HG02884 (cell line): ENCODE data around the gene DHRS1.
A peak's percentile ranks its signal among the peaks of the same experiment; 100 is the strongest.
"Not testable (repeated sequence)": the region's sequence is repeated elsewhere in the genome, so short reads cannot be mapped to it uniquely, and the experiment has no call there.

ENCODE experiments used
- ATAC-seq: cut with Tn5 transposase; IDR thresholded peaks from one replicate; pipeline ENCODE4 v1.9.1; 2021; ENCODE audit warnings: mild to moderate bottlenecking, moderate library complexity; ENCODE audit not compliant: unreplicated experiment

DHRS1 gene

GRCh38 chr14:24252289-24253124 is 47.1 kb downstream of the DHRS1 start:
- ATAC-seq = no peak

GRCh38 chr14:24251880-24252288 is 47.7 kb downstream of the DHRS1 start:
- no peak for ATAC-seq

DNA sequence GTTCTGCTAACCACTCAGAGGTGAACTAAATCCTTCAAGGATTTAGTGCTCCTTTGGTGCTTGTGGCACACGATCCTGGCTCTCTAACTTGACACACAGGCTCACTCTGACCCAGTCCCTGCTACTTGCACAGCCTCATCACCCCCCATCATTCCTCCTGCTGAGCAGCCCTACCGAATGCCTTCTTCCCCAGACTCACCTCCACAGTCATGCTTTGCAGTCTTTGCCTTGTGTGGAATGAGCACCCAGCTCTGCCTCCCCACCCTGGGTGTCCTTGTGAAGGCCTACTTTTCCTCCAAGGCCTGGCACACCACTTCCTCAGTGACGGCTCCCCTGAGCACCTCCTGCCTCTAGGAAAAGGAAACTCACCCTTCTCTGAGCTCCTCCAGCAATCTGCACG is 49.2 kb downstream of the DHRS1 start:
- ATAC-seq = no peak

DNA sequence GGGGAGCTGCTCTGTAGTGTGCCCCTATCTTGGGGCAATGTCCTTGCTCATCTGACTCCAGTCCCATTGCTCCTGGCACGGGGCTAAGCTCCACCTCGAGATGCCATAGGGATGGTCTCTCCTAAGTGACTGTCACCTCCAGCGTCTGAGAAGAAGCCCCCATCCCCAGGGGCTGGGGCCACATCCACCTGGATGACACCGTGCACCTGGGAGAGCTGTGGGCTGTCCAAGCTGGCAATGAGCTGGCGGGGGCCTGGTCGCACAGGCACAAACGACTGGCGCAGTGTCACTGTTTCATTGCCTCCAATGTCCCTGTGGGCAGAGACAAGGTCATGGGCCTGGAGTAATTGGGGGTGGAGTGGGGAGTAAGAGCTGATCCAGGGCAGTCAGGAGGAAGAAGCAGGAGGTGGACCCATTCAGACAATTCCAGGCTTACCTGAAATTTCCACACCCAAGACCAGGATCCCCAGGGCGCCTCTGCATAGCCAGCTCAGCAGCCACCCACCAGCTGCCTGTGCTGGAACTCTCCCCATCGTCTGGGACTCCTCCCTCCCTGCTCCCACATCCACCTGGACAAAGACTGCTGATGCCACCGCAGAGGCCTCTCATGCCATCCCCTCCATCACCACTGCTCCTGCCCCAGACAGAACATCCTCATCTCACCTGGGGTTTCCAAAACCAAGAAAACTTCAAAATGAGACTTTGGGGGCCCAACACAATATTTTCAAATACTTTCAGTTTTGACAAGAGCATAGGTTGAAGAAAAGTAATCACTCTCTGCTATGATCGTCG is 50.2 kb downstream of the DHRS1 start:
- no peak for ATAC-seq

DNA sequence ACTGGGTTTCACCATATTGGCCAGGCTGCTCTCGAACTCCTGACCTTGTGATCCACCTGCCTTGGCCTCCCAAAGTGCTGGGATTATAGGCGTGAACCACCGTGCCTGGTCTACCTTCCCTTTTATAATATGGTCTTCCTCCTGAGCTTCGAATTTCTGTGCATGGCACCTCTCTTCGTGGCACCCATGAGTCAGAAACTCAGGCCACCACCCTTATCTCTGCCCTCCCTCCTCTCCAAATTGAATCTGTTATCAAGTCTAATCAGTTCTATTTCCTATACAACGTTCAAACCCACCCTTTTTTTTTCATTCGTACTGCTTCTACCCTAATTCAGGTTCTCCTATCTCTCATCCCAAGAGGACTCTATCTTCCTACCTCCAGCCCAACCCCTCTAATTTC is 52.2 kb downstream of the DHRS1 start:
- no peak for ATAC-seq

- ATAC-seq = no peak
Observed at GRCh38 chr14:24246765-24247212, 52.8 kb downstream of the DHRS1 start.

DNA sequence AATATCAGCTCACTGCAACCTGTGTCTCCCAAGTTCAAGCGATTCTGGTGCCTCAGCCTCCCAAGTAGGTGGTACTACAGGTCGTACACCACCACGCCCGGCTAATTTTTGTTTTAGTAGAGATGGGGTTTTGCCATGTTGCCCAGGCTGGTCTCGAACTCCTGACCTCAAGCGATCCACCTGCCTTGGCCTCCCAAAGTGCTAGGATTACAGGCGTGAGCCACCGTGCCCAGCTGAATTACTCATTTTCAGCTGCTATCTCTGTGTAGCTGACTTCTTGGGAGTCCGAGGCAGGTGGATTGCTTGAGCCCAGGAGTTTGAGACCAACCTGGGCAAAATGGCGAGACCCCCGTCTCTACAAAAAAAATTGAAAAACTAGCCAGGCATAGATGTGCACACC is 54.2 kb downstream of the DHRS1 start:
- ATAC-seq = not testable (repeated sequence)

DNA sequence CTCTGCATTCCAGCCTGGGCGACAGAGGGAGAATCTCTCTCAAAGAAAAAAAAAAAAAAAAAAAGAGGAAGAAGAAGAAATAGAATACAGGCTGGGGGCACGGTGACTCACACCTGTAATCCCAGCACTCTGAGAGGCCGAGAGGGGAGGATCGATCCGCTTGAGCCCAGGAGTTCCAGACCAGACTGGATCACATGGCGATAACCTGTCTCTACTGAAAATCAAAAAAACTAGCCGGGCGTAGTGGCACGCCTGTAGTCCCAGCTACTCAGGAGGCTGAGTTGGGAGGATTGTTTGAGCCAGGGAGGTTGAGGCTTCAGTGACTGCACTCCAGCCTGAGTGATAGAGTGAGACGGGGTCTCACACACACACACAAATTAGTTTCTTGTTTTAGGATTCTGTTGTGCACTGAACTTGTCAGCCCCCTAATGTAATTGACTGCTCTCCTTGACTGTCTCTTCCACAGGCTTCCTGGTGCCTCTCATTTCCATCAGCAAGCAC is 56.2 kb downstream of the DHRS1 start:
- ATAC-seq = no peak

DNA sequence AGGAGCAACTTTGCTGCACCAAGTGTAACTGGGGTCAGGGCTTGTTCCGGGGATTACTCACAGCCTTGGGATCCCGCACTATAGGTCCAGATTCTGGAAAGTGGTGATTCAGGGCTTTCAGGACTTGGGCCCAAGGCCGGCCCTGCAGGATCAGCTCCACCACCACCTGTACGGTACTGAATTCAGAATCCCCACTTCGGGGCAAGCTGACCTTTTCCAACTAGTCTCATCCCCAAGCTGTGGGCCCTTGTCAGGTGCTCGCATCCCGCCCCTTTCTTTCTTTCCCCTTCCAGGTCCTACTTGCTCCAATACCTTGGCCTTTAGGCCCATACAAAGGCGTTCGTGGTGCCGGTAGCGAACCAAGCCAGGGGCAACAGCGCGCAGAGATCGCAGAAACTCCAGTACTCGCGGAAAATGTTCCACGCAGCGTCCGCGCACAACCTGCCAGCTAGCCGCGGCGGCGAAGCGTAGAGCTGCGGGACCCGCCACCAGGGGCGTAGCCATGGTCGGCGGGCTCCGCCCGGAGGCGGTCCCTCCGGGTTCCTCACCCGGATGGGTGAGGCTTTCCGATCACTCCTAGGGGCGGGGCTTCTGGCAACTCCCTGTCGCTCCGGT is 57.6 kb downstream of the DHRS1 start:
- ATAC-seq = peak; percentile 73
